KBM-7 (cell line): ENCODE measurements around the gene ALDH6A1.
A peak's percentile ranks its signal among the peaks of the same experiment; 100 is the strongest.
"Not testable (repeated sequence)": the region's sequence is repeated elsewhere in the genome, so short reads cannot be mapped to it uniquely, and the experiment has no call there.

ENCODE experiments used
- DNase-seq: peaks from one replicate; pipeline ENCODE4 v3.0.0-alpha.2; 2015
- in situ Hi-C: fragments of 300-500 bp; cut with MboI; formaldehyde crosslinking; loops from 2 replicates; pipeline ENCODE4 v1.14.3; 2020; ENCODE audit warnings: low sequenced_read_pairs, low pct_unique_long_range_greater_than_20kb, mixed read lengths

ALDH6A1 gene

GRCh38 chr14:74084277-74085046 is at the start of gene ALDH6A1, which contains the start of gene LIN52:
Gene ALDH6A1 (minus strand): TSS chr14:74084453. CDS start chr14:74084394, 59 bp downstream.
Gene LIN52 (plus strand): TSS chr14:74084956. CDS start chr14:74084975, 19 bp downstream.
- DNase-seq, result peak; percentile 100
- in situ Hi-C loops, result no loop called here

- in situ Hi-C loops, result no loop called here
- DNase-seq, result no peak
Observed at GRCh38 chr14:74127634-74128033, 43.4 kb upstream of the ALDH6A1 start.

DNA sequence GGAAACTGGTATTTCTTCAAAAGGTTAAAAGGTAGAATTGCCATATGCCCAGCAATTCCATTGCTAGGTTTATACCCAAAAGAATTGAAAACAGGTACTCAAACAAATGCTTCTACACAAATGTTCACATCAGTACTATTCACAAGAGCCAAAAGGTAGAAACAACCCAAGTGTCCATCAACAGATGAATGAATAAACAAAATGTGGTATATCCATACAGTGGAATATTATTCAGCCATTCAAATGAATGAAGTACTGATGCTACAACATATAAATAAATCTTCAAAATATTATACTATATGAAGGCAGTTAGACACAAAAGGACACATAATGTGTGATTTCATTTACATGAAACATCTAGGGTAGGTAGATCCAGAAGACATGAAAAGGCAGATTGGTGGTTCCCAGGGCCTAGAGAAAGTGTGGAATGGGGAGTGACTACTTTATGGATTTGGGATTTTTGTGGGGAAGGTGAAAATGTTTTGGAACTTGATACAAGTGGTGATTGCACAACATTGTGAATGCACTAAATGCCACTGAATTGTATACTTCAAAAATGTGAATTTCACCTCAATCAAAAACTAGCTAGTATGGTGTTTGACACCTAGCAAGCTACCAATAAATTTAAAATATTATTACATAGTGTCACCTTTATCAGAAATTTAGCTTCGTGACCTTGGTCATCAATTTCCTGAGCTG is 42.2 kb upstream of the ALDH6A1 start:
- no peak for DNase-seq
- in situ Hi-C loops, result no loop called here

DNA sequence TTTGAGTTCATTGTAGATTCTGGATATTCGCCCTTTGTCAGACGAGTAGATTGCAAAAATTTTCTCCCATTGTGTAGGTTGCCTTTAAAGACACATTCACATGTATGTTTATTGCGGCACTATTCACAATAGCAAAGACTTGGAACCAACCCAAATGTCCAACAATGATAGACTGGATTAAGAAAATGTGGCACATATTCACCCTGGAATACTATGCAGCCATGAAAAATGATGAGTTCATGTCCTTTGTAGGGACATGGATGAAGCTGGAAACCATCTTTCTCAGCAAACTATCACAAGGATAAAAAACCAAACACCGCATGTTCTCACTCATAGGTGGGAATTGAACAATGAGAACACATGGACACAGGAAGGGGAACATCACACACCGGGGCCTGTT is 41.2 kb upstream of the ALDH6A1 start:
- in situ Hi-C loops, DNase-seq: not testable (repeated sequence)

DNA sequence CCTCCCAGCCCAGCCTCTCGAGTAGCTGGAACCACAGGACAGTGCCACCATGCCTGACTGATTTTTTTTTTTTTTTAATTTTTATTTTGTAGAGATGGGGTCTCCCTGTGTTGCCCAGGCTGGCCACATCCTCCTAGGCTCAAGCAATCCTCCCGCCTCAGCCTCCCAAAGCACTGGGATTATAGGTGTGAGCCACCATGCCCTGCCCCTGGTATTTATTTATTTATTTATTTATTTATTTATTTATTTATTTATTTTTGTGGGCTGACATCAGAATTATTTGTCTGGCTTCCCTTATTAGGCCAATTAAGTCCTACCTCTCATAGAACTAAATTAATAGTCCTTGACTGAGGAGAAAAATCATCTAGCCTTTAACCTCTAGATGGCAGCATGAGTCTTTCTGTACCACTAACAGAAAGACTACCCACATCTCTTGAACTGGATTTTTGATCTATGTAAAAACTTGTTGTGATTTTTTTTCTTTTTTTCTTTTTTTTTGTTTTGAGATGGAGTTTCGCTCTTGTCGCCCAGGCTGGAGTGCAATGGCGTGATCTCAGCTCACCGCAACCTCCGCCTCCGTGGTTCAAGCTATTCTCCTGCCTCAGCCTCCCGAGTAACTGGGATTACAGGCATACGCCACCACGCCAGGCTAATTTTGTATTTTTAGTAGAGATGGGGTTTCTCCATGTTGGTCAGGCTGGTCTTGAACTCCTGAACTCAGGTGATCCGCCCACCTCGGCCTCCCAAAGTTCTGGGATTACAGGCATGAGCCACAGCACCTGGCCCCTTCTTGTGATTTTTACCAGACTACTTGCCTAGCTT is 27.4 kb upstream of the ALDH6A1 start:
- in situ Hi-C loops, result not testable (repeated sequence)
- DNase-seq, result peak; percentile 61

- in situ Hi-C loops, result no loop called here
- no peak for DNase-seq
Observed at GRCh38 chr14:74109369-74109768, 25.1 kb upstream of the ALDH6A1 start.

GRCh38 chr14:74105381-74105780 is 21.1 kb upstream of the ALDH6A1 start:
- in situ Hi-C loops, result no loop called here
- no peak for DNase-seq

- in situ Hi-C loops, result no loop called here
- no peak for DNase-seq
Observed at GRCh38 chr14:74089251-74090020, 5.2 kb upstream of the ALDH6A1 start.

DNA sequence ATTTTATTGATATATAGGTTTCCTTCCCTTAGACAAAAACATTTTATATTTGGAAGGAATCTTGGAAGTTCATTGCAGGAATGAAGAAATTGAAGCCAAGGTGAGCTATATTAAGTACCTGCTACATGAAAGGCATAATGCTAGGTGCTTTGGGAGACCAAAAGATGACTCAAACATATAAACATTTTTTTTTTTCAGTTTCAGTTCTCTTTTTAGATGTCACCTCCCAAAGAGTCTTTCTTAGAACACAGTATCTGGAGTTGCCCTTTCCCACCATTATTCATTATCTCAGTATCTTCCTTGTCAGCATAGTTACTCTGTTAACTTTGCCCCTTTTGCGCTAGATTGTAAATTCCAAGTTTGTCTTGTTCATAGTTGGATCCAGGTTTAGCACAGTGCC is 1.6 kb upstream of the ALDH6A1 start:
- peak; percentile 5 for DNase-seq
- in situ Hi-C loops, result no loop called here

DNA sequence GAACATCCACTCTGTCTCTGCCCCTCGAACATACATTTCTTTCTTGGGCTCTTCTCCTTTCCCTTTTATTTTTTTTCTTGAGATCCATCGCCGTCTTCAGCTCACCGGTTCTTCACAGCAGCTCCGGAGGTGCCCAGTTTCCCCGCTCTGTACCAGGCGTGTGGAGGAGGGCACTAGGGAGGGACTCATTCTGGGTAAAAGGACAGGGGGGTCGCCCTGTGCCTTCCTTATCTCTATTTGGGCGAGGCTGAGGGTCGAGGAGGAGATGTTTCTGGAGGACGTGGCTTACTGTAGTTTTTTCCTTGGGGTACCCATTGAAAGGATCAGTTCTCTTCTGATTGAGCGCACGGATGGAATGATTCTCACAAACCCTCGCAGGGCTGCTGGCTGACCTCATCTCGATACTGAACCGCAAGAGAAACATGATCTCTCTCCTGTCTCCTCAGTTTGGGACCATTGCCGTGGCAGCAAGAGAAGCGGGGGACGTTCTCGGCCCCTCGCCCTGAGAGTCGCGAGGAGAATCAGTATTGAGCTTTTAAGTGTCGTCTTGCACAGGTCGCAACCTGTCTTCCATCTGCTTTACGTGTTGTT is 889 bp upstream of the ALDH6A1 start:
- DNase-seq, result peak; percentile 50

DNA sequence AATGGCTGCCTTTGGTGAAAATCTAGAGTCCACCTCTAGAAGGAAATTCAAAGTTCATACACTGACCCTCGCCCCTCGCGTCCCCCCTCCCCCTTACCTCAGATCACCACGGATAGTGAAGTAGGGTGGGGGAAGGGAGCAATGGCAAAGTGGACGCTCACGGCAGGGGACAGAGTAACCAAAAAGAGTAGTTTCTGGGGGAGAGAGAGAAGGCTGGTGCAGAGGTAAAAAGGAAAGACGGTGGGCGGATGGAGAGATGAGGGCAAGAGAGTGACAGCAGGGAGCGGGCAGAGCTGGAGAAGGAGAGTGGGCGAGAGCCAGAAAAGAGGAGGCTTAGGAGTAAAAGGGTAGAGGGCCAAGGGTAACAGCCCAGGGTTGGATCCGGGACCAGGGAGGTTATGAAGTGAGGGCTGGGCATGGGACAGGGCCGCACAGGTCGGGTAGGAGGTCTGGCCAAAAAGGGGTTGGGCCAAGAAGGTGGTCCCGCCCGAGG is 423 bp downstream of the ALDH6A1 start:
- in situ Hi-C loops, result no loop called here
- DNase-seq, result no peak

More for the DNA sequence above, 889 bp upstream of the ALDH6A1 start:
- in situ Hi-C loops, result no loop called here

GRCh38 chr14:74083161-74083560 is 1.1 kb downstream of the ALDH6A1 start:
- in situ Hi-C loops, result no loop called here
- DNase-seq, result no peak

DNA sequence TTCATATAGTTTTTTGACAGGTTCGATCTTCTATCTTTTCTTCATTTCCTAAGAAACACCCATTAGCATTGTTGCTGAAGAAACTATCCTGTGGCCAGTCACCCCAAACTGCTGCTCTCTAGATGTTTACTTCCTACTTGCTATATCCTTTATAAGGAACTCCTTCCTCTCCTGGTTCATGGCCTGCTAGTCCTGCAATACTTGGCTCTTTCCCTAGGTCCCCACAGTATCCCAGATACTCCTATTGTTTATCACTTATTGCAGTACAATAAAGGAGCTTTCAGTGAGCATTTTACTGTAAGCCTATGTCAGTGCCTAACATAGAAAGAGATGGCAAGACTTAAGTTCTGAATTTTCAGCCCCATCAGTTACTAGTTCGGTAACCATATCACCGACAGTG is 2.8 kb downstream of the ALDH6A1 start:
- in situ Hi-C loops, result no loop called here
- no peak for DNase-seq

DNA sequence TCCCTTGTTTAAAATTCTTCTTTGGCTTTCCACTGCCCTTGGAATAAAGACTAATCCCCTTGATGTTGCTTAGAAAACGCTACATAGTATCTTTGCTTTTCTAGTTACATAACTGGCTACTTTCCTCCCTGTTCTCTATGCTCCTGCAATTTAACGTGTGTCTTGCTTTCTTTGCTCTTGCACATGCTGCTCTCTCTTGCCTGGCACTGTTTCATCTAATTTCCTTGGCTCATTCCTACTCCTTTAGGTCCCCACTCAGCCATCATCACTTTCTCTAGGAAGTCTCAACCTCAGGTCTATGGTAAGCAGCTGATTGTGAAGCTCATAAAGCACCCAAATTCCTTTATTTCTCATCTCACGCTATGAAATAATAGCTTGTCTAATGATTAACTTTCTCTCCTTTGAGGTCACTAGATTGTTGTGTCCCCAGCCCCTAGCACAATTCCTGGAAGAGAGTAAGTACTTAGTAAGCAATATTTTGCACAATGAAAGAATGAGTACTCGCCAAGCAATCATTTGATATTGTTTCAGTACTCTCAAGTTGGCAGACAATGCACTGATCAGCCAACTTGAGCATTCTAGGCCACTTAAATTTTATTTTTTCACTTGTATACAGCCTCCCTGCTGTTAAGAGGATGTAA is 3.3 kb downstream of the ALDH6A1 start:
- in situ Hi-C loops, result no loop called here
- DNase-seq, result no peak

GRCh38 chr14:74077401-74077800 is 6.9 kb downstream of the ALDH6A1 start:
- in situ Hi-C loops, result no loop called here
- DNase-seq, result no peak

DNA sequence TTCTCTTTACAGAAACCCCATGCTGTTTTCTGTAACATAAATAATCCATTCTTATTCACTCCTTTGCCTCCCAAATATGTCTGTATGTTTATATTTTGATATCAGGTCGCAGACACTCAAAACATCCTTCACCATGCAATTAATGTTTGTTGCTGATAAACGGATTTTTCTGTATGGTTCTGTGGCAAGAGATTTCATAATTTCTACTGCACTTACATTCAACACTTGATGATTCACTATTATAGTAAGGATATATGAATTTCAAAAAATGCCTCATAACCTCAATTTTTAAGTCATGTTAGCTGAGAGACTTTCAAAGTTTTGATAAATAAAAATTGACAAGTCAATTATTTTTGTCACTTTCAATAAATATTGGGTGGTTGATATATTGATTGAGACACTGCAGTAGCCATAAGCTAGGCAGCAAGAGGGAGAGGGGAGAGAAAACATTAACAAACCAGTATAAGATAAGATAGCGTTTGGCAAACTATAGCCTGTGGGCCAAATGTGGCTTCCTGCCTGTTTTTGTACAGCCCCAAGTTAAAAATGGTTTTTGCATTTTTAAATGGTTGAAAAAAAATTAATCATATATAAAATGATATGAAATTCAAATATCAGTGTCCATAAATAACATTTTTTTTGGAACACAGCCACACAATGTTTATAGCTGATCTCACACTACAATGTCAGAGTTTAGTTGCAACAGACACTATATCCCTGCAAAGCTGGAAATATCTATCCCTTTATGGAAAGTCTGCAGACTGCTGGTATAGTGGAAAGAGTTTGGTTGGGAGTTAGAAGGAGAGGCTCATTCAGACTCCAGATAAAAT is 18.3 kb downstream of the ALDH6A1 start:
- in situ Hi-C loops, result no loop called here
- DNase-seq, result no peak

DNA sequence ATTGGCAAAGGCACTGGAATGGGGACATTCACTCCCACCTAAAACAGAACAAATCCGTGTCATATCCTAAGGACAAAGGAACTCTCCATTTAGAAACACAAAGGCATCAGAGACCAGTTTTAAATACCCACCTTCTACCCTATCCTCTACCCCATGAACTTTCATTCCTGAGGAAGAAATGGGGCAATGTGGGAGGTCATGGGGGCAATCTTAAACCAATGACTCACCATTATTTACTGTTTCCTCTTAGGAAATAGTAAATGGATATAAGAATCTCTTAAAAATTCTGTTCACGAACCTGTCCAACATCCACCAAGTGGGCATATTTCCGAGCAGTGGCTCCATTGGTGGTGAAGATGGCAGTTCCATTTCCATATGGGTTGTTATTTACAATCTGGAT is 19.4 kb downstream of the ALDH6A1 start:
- in situ Hi-C loops, result no loop called here
- no peak for DNase-seq
